ENCODE results near the gene NHSL1. TPM values are rescaled to one million over a fixed set of nuclear protein-coding genes. Genes with fewer than 3 reads are reported as not detected.

The NHSL1 gene
- total and polyA plus RNA-seq, 2 of the 8 experiments (the other 6 are each of a cell fraction or from before 2014, with no cell fraction given) = 7.2 to 32.4 TPM

DNA sequence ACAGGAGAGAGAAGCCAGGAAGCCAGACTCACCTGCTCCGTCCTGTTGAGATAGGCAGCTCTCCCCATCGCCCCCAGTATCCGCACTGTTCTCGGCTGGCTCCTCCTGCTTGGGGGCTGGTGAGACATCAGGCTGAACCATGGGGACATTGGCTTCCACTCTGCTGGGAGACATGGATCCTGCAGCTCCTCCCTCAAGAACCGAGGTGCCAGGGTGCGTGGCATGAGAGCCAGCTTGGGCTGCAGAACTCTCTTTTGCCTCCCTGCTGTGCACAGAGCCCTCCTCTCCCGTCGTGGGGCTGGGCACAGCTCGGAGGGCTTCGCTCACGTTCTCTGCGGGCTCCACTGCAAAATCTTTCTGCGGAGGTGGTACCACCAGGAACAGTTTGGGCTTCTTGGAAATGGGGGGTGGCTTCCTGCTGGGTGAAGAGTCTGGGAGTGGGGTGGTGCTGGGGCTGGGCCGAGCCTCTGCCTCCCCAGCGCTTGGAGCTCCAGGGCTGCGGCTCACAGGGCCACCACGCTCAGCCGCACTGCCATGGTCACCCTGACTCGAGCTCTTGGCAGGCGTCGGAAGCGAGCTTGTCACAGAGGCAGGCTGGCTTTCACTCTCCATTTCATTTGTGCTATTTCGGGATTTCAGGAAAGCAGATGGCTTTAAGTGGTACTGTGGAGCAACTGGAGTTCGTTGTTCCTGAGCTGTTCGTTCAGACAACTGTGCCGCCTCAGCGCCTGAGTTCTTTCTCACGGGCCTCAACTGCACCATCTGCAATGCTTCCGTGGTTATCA, 68.7 kb downstream of the NHSL1 start:
- no peaks in the 10 kb centered on the region for H3K27me3 ChIP-seq (replicated peaks in 1 of 4; ENCODE audit: control insufficient read depth in 3 of 4, extremely low read depth in 1 of 4, insufficient read depth in 3 of 4, low read length in 3 of 4)
- no peak overlapping the region for H3K27ac ChIP-seq (ENCODE audit: low read depth, low read length)
- peak overlapping the region; percentile 48; the same call in 1 of the 2 replicates for H2BK15ac ChIP-seq (ENCODE audit: low read length)
- DNase-seq (ENCODE audit: low read depth in 1 of 2, low spot score in 2 of 2) (no peak), FAIRE-seq (no peak)
- H3K9me3 ChIP-seq (ENCODE audit: insufficient read depth in 2 of 2, low read depth in 1 of 2, low read length in 1 of 2) = no peaks in the 10 kb centered on the region
- H3K4me2 ChIP-seq (ENCODE audit: insufficient read depth in 1 of 2, low read depth in 2 of 2, low read length in 2 of 2) = no peak overlapping the region
- H2BK5ac ChIP-seq (ENCODE audit: low read depth, low read length) = peak overlapping the region; percentile 15
- peaks cover 0 to 16% (median 1%) of the 10 kb centered on the region in 4 experiments; a peak in 4 of 8 replicates for H3K36me3 ChIP-seq (ENCODE audit: control insufficient read depth in 2 of 4, insufficient read depth in 4 of 4, low read length in 3 of 4)
- no peak overlapping the region for H2AFZ ChIP-seq (ENCODE audit: low read length)
- CTCF ChIA-PET (ENCODE audit: partially characterized antibody) = interaction anchor here (0.6 to 11.4 kb wide), 24 partner anchors 10 to 341 kb away, joined by 3 to 192 read pairs (median 5); no protein-coding TSS in a partner anchor
- H3K4ac ChIP-seq (replicated peaks; ENCODE audit: insufficient read length, low read depth, low read length) = no peak overlapping the region
- H3K18ac ChIP-seq (ENCODE audit: extremely low read depth, low read length) = no peak overlapping the region
- no peaks in the 10 kb centered on the region for H3K23me2 ChIP-seq (ENCODE audit: low read depth, low read length)
- H4K20me1 ChIP-seq (replicated peaks in 1 of 2; ENCODE audit: control insufficient read depth in 1 of 2, insufficient read depth in 2 of 2, low read length in 2 of 2) = peaks cover 2 to 3% of the 10 kb centered on the region in 2 experiments
- H4K91ac ChIP-seq (replicated peaks; ENCODE audit: insufficient read length, low read length) = peak overlapping the region; percentile 35
- no peak overlapping the region for H3K14ac ChIP-seq (ENCODE audit: insufficient read length)
- H2BK12ac ChIP-seq (ENCODE audit: low read depth, low read length) = no peak overlapping the region
- 90% methylated on average over 25 of the region's 29 CpGs; no CpG with 5 or more reads in 1 of the 2 experiments for WGBS, 2 experiments (ENCODE audit: extremely low coverage in 1 of 2, insufficient coverage in 1 of 2, insufficient read length in 1 of 2, insufficient replicate concordance in 2 of 2, low coverage in 1 of 2, low lambda C conversion rate in 2 of 2, missing lambda C conversion rate in 1 of 2)
- H3K9ac ChIP-seq (replicated peaks in 1 of 4; ENCODE audit: extremely low read depth in 1 of 4, low read depth in 3 of 4, low read length in 3 of 4) = no peak overlapping the region
- no peak overlapping the region for H2AK5ac ChIP-seq (ENCODE audit: low read depth, low read length)
- H3K79me2 ChIP-seq (ENCODE audit: control insufficient read depth in 1 of 2, insufficient read depth in 2 of 2, low read length in 2 of 2) = no peaks in the 10 kb centered on the region
- H4K8ac ChIP-seq (ENCODE audit: extremely low read depth, insufficient read depth, low read length) = 0 out of 2 replicates have a peak overlapping the region, but pooled peaks have one; percentile 31
- no peak overlapping the region for H3K23ac ChIP-seq (ENCODE audit: insufficient read length)
- no peak overlapping the region for H3K4me3 ChIP-seq (ENCODE audit: extremely low read depth in 1 of 4, insufficient read depth in 2 of 4, low read depth in 3 of 4, low read length in 4 of 4)
- H2BK120ac ChIP-seq (replicated peaks; ENCODE audit: low read depth, low read length) = no peak overlapping the region
- POLR2A ChIA-PET (ENCODE audit: partially characterized antibody) = interaction anchor here (0.6 to 0.9 kb wide), 2 partner anchors 163 to 1046 kb away, joined by 3 to 4 read pairs; no protein-coding TSS in a partner anchor
- H3K56ac ChIP-seq (replicated peaks; ENCODE audit: insufficient read length, low read depth, low read length) = no peak overlapping the region
- no peaks in the 10 kb centered on the region; a peak in 2 of 7 replicates for H3K4me1 ChIP-seq (replicated peaks in 1 of 4; ENCODE audit: control insufficient read depth in 3 of 4, insufficient read depth in 4 of 4, low read length in 3 of 4)
- TF ChIP-seq SP1 (IDR thresholded peaks at IDR 0.05; ENCODE audit: low read depth, low read length) (no peak), FOSL1 (IDR thresholded peaks at IDR 0.05; ENCODE audit: insufficient read depth, low read depth, low read length) (no peak), SRF (IDR thresholded peaks at IDR 0.05; ENCODE audit: low read depth, low read length) (no peak), RXRA (IDR thresholded peaks at IDR 0.05; ENCODE audit: insufficient read depth, low read depth, low read length) (no peak), CTCF (IDR thresholded peaks at IDR 0.05; ENCODE audit: control extremely low read depth in 1 of 3, insufficient read depth in 1 of 3, low read depth in 1 of 3, low read length in 3 of 3) (no peak), EP300 (IDR thresholded peaks at IDR 0.05; ENCODE audit: borderline replicate concordance in 1 of 2, low read depth in 2 of 2, low read length in 2 of 2) (no peak), CBX5 (IDR thresholded peaks at IDR 0.05; ENCODE audit: low read depth, low read length) (no peak), SP4 (IDR thresholded peaks at IDR 0.05; ENCODE audit: low read length) (no peak)
- no peak overlapping the region for H4K5ac ChIP-seq (ENCODE audit: insufficient read length, low read depth, low read length)
- no peaks in the 10 kb centered on the region; the same call in 1 of the 2 replicates for H3K79me1 ChIP-seq (ENCODE audit: low read depth, low read length)
- H2BK20ac ChIP-seq (ENCODE audit: low read length) = no peak overlapping the region
